IMR-90 (cell line): ENCODE results near the gene EIF6. TPM values are rescaled to one million over a fixed set of nuclear protein-coding genes. Genes with fewer than 3 reads are reported as not detected.

Experiments used
- ATAC-seq: fragments of 200-7000 bp; cut with Tn5 transposase; 2 replicates; pipeline ENCODE4 v1.9.1; 2020; ENCODE audit warnings: low read depth, mild to moderate bottlenecking, moderate library complexity
- BruUV-seq: library from RNA; stranded (reverse); fragments of 400-500 nt; replicated peaks from 2 replicates; lab custom pipeline; 2021; lab: Mats Ljungman, UMichigan
- CTCF ChIA-PET: fragments of 300-600 bp; formaldehyde crosslinking; extraction: SDS; loops from one replicate; lab custom pipeline; 2021; ENCODE audit warnings: antibody characterized with exemption; lab: Yijun Ruan, JAX
- POLR2A ChIA-PET: fragments of 300-600 bp; sonication (Branson Sonifier 250); formaldehyde crosslinking; loops from one replicate; lab custom pipeline; 2022; ENCODE audit warnings: antibody characterized with exemption; ENCODE audit not compliant: unreplicated experiment; lab: Charles Lee
- DNase-seq: peaks from one replicate; pipeline ENCODE4 v3.0.0; 2013
- H2AFZ ChIP-seq: replicated peaks from 2 replicates; pipeline ENCODE3; 2013; ENCODE audit warnings: low read length, mild to moderate bottlenecking; ENCODE audit not compliant: poor library complexity
- H2AK5ac ChIP-seq: 2 replicates; pipeline ENCODE4 v1.6.1; 2013; ENCODE audit warnings: low read depth, low read length, inconsistent platforms
- H2AK9ac ChIP-seq: replicated peaks from 2 replicates; pipeline ENCODE3; 2013; ENCODE audit warnings: mild to moderate bottlenecking, low read depth, low read length, moderate library complexity; ENCODE audit not compliant: poor library complexity
- H2BK120ac ChIP-seq: 2 replicates; pipeline ENCODE4 v1.6.1; 2013; ENCODE audit warnings: low read depth, low read length, inconsistent platforms
- H2BK15ac ChIP-seq: 3 replicates; pipeline ENCODE4 v1.6.1; 2013; ENCODE audit warnings: low read depth, low read length, inconsistent platforms
- H2BK20ac ChIP-seq: 2 replicates; pipeline ENCODE4 v1.6.1; 2013; ENCODE audit warnings: low read depth, mild to moderate bottlenecking, inconsistent platforms, low read length, moderate library complexity
- H2BK5ac ChIP-seq: 2 replicates; pipeline ENCODE4 v1.6.1; 2013; ENCODE audit warnings: mild to moderate bottlenecking, low read depth, low read length, inconsistent platforms; ENCODE audit not compliant: poor library complexity, severe bottlenecking
- H3K14ac ChIP-seq: replicated peaks from 2 replicates; pipeline ENCODE4 v1.6.1; 2013; ENCODE audit warnings: low read depth, low read length, inconsistent platforms
- H3K18ac ChIP-seq: 2 replicates; pipeline ENCODE4 v1.6.1; 2013; ENCODE audit warnings: low read depth, low read length, control low read depth
- H3K23ac ChIP-seq: 2 replicates; pipeline ENCODE4 v1.6.1; 2013; ENCODE audit warnings: low read depth, low read length, inconsistent platforms
- H3K27ac ChIP-seq: 2 replicates; pipeline ENCODE4 v1.5.1; 2013; ENCODE audit warnings: mild to moderate bottlenecking, control low read depth, low read length; ENCODE audit not compliant: insufficient read depth
- H3K27me3 ChIP-seq: 2 replicates; pipeline ENCODE4 v1.6.1; 2013; ENCODE audit warnings: low read length; ENCODE audit not compliant: control insufficient read depth, insufficient read depth
- H3K36me3 ChIP-seq: 2 replicates; pipeline ENCODE4 v1.6.1; 2013; ENCODE audit warnings: low read length, mixed read lengths; ENCODE audit not compliant: control insufficient read depth, insufficient read depth
- H3K4ac ChIP-seq: 2 replicates; pipeline ENCODE4 v1.6.1; 2013; ENCODE audit warnings: low read depth, low read length, inconsistent platforms
- H3K4me1 ChIP-seq: 2 replicates; pipeline ENCODE4 v1.6.1; 2013; ENCODE audit warnings: low read length, mixed read lengths; ENCODE audit not compliant: control insufficient read depth, insufficient read depth
- H3K4me2 ChIP-seq: 2 replicates; pipeline ENCODE4 v1.6.1; 2013; ENCODE audit warnings: low read depth, mild to moderate bottlenecking, control low read depth, low read length, moderate library complexity
- H3K4me3 ChIP-seq: 2 replicates; pipeline ENCODE4 v1.5.1; 2013; ENCODE audit warnings: low read depth, mild to moderate bottlenecking, control low read depth, low read length, moderate library complexity; ENCODE audit not compliant: insufficient read depth
- H3K56ac ChIP-seq: 2 replicates; pipeline ENCODE4 v1.6.1; 2013; ENCODE audit warnings: low read length, inconsistent platforms; ENCODE audit not compliant: insufficient read depth; ENCODE audit errors: extremely low read depth
- H3K79me1 ChIP-seq, 2 experiments: 2 replicates each; pipeline ENCODE4 v1.6.1; 2013; ENCODE audit warnings: low read length in 2 of 2, inconsistent platforms in 1 of 2, low read depth in 1 of 2
- H3K9ac ChIP-seq: 2 replicates; pipeline ENCODE4 v1.6.1; 2013; ENCODE audit warnings: low read depth, low read length, control low read depth
- H3K9me1 ChIP-seq: 2 replicates; pipeline ENCODE4 v1.6.1; 2013; ENCODE audit warnings: low read length, inconsistent platforms; ENCODE audit not compliant: insufficient read depth
- H3K9me3 ChIP-seq: 2 replicates; pipeline ENCODE4 v1.6.1; 2013; ENCODE audit warnings: low read length; ENCODE audit not compliant: control insufficient read depth, insufficient read depth
- H4K20me1 ChIP-seq: 2 replicates; pipeline ENCODE4 v1.6.1; 2013; ENCODE audit warnings: low read length, inconsistent platforms; ENCODE audit not compliant: insufficient read depth
- H4K5ac ChIP-seq: 2 replicates; pipeline ENCODE4 v1.6.1; 2013; ENCODE audit warnings: mild to moderate bottlenecking, low read depth, low read length, control low read depth
- H4K8ac ChIP-seq, 2 experiments: 2 replicates each; pipeline ENCODE4 v1.6.1; 2013; ENCODE audit warnings: low read depth in 2 of 2, low read length in 2 of 2, control low read depth in 1 of 2, inconsistent platforms in 1 of 2
- H4K91ac ChIP-seq: 2 replicates; pipeline ENCODE4 v1.6.1; 2013; ENCODE audit warnings: low read depth, low read length, inconsistent platforms; ENCODE audit not compliant: insufficient read depth
- BHLHE40 ChIP-seq: fragments of 150-350 bp; IDR thresholded peaks from 2 replicates; pipeline ENCODE4 v1.6.1; 2016; ENCODE audit warnings: mild to moderate bottlenecking, low read depth, low read length
- CEBPB ChIP-seq: IDR thresholded peaks from 2 replicates; pipeline ENCODE4 v1.6.1; 2012; ENCODE audit warnings: low read depth, low read length, improper control_type of control experiment
- CHD1 ChIP-seq: IDR thresholded peaks from 2 replicates; pipeline ENCODE4 v1.6.1; 2012; ENCODE audit warnings: low read depth, low read length, improper control_type of control experiment
- FOS ChIP-seq: fragments of 150-350 bp; IDR thresholded peaks from 2 replicates; pipeline ENCODE4 v1.6.1; 2016; ENCODE audit warnings: low read depth, low read length
- MAFK ChIP-seq: IDR thresholded peaks from 2 replicates; pipeline ENCODE4 v1.6.1; 2012; ENCODE audit warnings: low read depth, low read length, improper control_type of control experiment
- MAZ ChIP-seq: IDR thresholded peaks from 2 replicates; pipeline ENCODE4 v1.6.1; 2012; ENCODE audit warnings: low read depth, mild to moderate bottlenecking, low read length, improper control_type of control experiment, moderate library complexity, borderline replicate concordance
- MXI1 ChIP-seq: IDR thresholded peaks from 2 replicates; pipeline ENCODE4 v1.6.1; 2012; ENCODE audit warnings: low read depth, mild to moderate bottlenecking, low read length, moderate library complexity, borderline replicate concordance
- NFE2L2 ChIP-seq: fragments of 150-350 bp; IDR thresholded peaks from 2 replicates; pipeline ENCODE4 v1.6.1; 2016; ENCODE audit warnings: low read depth, mild to moderate bottlenecking, low read length
- POLR2A ChIP-seq: IDR thresholded peaks from 2 replicates; pipeline ENCODE4 v1.6.1; 2012; ENCODE audit warnings: mild to moderate bottlenecking, low read depth, low read length
- RAD21 ChIP-seq: IDR thresholded peaks from 2 replicates; pipeline ENCODE4 v1.6.1; 2012; ENCODE audit warnings: low read length, improper control_type of control experiment
- RCOR1 ChIP-seq: IDR thresholded peaks from 2 replicates; pipeline ENCODE4 v1.6.1; 2012; ENCODE audit warnings: mild to moderate bottlenecking, low read length, improper control_type of control experiment; ENCODE audit not compliant: insufficient replicate concordance
- SMC3 ChIP-seq: fragments of 150-350 bp; IDR thresholded peaks from 2 replicates; pipeline ENCODE4 v1.6.1; 2016; ENCODE audit warnings: low read depth, mild to moderate bottlenecking, antibody characterized with exemption, low read length, moderate library complexity
- USF2 ChIP-seq: fragments of 150-350 bp; IDR thresholded peaks from 2 replicates; pipeline ENCODE4 v1.6.1; 2017; ENCODE audit warnings: mild to moderate bottlenecking, antibody characterized with exemption, low read length, low read depth
- WGBS, 2 experiments: methylation state at CpG; one replicate each; pipeline versions ENCODE4 v1.1.5 to v1.1.7; 2013; ENCODE audit warnings: missing lambda C conversion rate in 2 of 2; ENCODE audit not compliant: insufficient read length in 1 of 2; ENCODE audit errors: extremely low coverage in 2 of 2; 5-methylcytosine and 5-hydroxymethylcytosine counted together
- dilution Hi-C: fragments of 300-500 bp; cut with HindIII; formaldehyde crosslinking; loops from one replicate; pipeline ENCODE4 v1.14.3; 2018; ENCODE audit warnings: low sequenced_read_pairs; ENCODE audit not compliant: unreplicated experiment
- in situ Hi-C: fragments of 300-500 bp; cut with MboI; formaldehyde crosslinking; loops from 3 replicates; pipeline ENCODE4 v1.14.3; 2019; ENCODE audit warnings: low sequenced_read_pairs, inconsistent platforms, mixed read lengths
- intact Hi-C: fragments of 100-400 bp; cut with micrococcal nuclease; formaldehyde crosslinking; loops from 2 replicates; pipeline ENCODE4 v1.10.0; 2022
- polyA plus RNA-seq, 3 experiments: library from polyadenylated mRNA; depleted of rRNA; stranded (reverse); fragments of >200 nt; gene quantifications; 2 replicates each; pipeline ENCODE4 v1.2.3, GENCODE V29; 2012; ENCODE audit warnings: low replicate concordance in 1 of 3
- total RNA-seq: library from RNA; depleted of rRNA; stranded (reverse); fragments of >200 nt; gene quantifications from 2 replicates; pipeline ENCODE4 v1.2.3, GENCODE V29; 2012
- TF ChIP-seq, protein P1 (sequence below): conservative IDR thresholded peaks from 2 replicates; pipeline ENCODE4 v1.5.1; 2012; ENCODE audit warnings: mild to moderate bottlenecking, low read depth, low read length, improper control_type of control experiment

The EIF6 gene
- total and polyA plus RNA-seq, 2 of the 4 experiments (the other 2 are of a cell fraction), result 215 to 227 TPM

DNA sequence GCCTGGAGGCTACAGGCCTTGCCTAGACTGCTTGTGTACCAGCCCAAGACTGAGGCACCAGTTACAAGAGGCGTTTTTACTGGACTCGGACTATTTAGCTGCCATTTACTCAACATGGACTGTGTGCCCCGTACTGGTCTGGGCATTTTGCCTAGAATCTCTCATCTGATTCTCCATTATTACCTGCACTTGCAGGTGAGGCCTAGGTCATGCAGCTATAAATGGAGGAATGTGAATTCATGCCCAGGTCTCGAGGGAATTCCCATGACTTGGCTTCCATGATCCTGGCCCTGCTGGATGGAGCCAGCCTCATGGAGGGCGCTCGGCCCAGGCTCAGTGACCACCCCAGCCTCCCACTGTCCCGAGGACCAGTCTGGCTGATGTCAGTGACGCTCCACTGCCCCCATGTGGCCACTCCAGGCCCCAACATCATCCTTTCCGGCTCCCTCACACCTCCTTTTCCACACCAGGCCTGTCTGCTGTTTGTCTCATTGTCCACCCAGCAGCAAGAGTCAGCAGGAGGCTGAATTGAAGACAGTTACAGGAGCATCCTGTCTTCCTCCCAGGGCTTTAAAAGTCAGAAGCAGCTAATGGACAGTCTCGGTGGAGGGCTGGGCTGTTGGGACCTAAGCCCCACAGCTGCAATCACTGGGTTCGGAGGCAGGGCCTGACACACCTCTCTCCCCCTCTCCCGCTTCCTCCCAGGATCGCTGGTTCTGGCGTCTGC is 15.4 kb downstream of the EIF6 start (continued):
- peak; percentile 86 for TF ChIP-seq SMC3

- no peak overlapping the region for H2AK5ac ChIP-seq
- no peak overlapping the region for H4K8ac ChIP-seq
- WGBS, 2 experiments, result 95% methylated on average over 4 of the region's 16 CpGs; no CpG with 5 or more reads in 1 of the 2 experiments
- H2AFZ ChIP-seq, result peak overlapping the region; percentile 11
- peaks cover 5% of the 10 kb centered on the region; the same call in 1 of the 2 replicates for H4K20me1 ChIP-seq
- H3K36me3 ChIP-seq, result peaks cover 25% of the 10 kb centered on the region; the same call in 1 of the 2 replicates
- peaks cover 0 to 15% of the 10 kb centered on the region in 2 experiments; a peak in 2 of 4 replicates for H3K79me1 ChIP-seq
- intact Hi-C loops, result no loop called here
- in situ Hi-C loops, result loop anchor here (5.0 to 25.0 kb wide), 2 partner anchors 120 to 405 kb away; partner anchors contain the start of genes EDEM2 and GGT7
- no peak overlapping the region for H3K4ac ChIP-seq
- peak overlapping the region; percentile 55 for H2AK9ac ChIP-seq
- H3K27ac ChIP-seq, result no peak overlapping the region
- DNase-seq (no peak), ATAC-seq (no peak)
- no peak overlapping the region for H4K5ac ChIP-seq
- H3K56ac ChIP-seq, result no peak overlapping the region
- no peak overlapping the region for H3K14ac ChIP-seq
- H3K9me3 ChIP-seq, result no peaks in the 10 kb centered on the region
- H4K91ac ChIP-seq, result no peak overlapping the region
- no peak overlapping the region for H3K4me2 ChIP-seq
- TF ChIP-seq BHLHE40, result no peak
- TF ChIP-seq MAFK, result no peak
- no peak for TF ChIP-seq MXI1
- no peak for TF ChIP-seq CEBPB
- TF ChIP-seq RAD21, result no peak
- no peak for TF ChIP-seq NFE2L2
- no peak for TF ChIP-seq FOS
- TF ChIP-seq CHD1, result no peak
- no peak for TF ChIP-seq USF2
- TF ChIP-seq MAZ, result no peak
- TF ChIP-seq RCOR1, result no peak
- no peak for TF ChIP-seq SMC3
- TF ChIP-seq, protein P1, sequence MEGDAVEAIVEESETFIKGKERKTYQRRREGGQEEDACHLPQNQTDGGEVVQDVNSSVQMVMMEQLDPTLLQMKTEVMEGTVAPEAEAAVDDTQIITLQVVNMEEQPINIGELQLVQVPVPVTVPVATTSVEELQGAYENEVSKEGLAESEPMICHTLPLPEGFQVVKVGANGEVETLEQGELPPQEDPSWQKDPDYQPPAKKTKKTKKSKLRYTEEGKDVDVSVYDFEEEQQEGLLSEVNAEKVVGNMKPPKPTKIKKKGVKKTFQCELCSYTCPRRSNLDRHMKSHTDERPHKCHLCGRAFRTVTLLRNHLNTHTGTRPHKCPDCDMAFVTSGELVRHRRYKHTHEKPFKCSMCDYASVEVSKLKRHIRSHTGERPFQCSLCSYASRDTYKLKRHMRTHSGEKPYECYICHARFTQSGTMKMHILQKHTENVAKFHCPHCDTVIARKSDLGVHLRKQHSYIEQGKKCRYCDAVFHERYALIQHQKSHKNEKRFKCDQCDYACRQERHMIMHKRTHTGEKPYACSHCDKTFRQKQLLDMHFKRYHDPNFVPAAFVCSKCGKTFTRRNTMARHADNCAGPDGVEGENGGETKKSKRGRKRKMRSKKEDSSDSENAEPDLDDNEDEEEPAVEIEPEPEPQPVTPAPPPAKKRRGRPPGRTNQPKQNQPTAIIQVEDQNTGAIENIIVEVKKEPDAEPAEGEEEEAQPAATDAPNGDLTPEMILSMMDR, result no peak
- TF ChIP-seq POLR2A, result no peak
- no peaks in the 10 kb centered on the region for H3K27me3 ChIP-seq
- BruUV-seq, result no TSS peak
- no peak overlapping the region for H2BK20ac ChIP-seq
- H3K18ac ChIP-seq, result no peak overlapping the region
- H3K9ac ChIP-seq, result no peak overlapping the region
- dilution Hi-C loops, result no loop called here
- H2BK5ac ChIP-seq, result no peak overlapping the region
- no peak overlapping the region for H3K23ac ChIP-seq
- H3K9me1 ChIP-seq, result peaks cover 10% of the 10 kb centered on the region
- CTCF ChIA-PET, result interaction anchor here (0.8 kb wide), 1 partner anchor 172 kb away, joined by 3 read pairs; no protein-coding TSS in a partner anchor
- no peak overlapping the region for H2BK120ac ChIP-seq
- no peak overlapping the region for H3K4me3 ChIP-seq
- H2BK15ac ChIP-seq, result no peak overlapping the region
- POLR2A ChIA-PET, result no interaction called here
- peaks cover 10% of the 10 kb centered on the region for H3K4me1 ChIP-seq
Measured at GRCh38 chr20:35267092-35267491, 17.5 kb downstream of the EIF6 start.
